GM19240 (cell line): ENCODE measurements around the gene PLCB1.

ENCODE experiments used
- DNase-seq: peaks from one replicate; pipeline ENCODE4 v3.0.0; 2011; ENCODE audit warnings: low spot score; ENCODE audit not compliant: insufficient read length

PLCB1 gene

GRCh38 chr20:8756410-8756809 is 624.3 kb downstream of the PLCB1 start:
- no peak for DNase-seq

- DNase-seq: no peak
Measured at GRCh38 chr20:8757146-8757545, 625.1 kb downstream of the PLCB1 start.

GRCh38 chr20:8764344-8764962 is 632.4 kb downstream of the PLCB1 start:
- DNase-seq: no peak

- no peak for DNase-seq
Measured at GRCh38 chr20:8766868-8767390, 634.9 kb downstream of the PLCB1 start.

- DNase-seq: no peak
Measured at GRCh38 chr20:8774412-8774811, 642.3 kb downstream of the PLCB1 start.

GRCh38 chr20:8777911-8778310 is 645.8 kb downstream of the PLCB1 start:
- no peak for DNase-seq

- DNase-seq: no peak
Measured at GRCh38 chr20:8778387-8778786, 646.3 kb downstream of the PLCB1 start.

GRCh38 chr20:8780915-8781314 is 648.8 kb downstream of the PLCB1 start:
- DNase-seq: no peak

GRCh38 chr20:8782804-8783203 is 650.7 kb downstream of the PLCB1 start:
- no peak for DNase-seq

- DNase-seq: no peak
Measured at GRCh38 chr20:8783734-8784133, 651.7 kb downstream of the PLCB1 start.

- DNase-seq: no peak
Measured at GRCh38 chr20:8786383-8786782, 654.3 kb downstream of the PLCB1 start.

GRCh38 chr20:8787090-8787489 is 655.0 kb downstream of the PLCB1 start:
- DNase-seq: no peak

- DNase-seq: no peak
Measured at GRCh38 chr20:8788275-8788674, 656.2 kb downstream of the PLCB1 start.

- no peak for DNase-seq
Measured at GRCh38 chr20:8788831-8789230, 656.8 kb downstream of the PLCB1 start.

GRCh38 chr20:8790442-8791074 is 658.5 kb downstream of the PLCB1 start:
- DNase-seq: no peak

- DNase-seq: no peak
Measured at GRCh38 chr20:8795404-8795803, 663.3 kb downstream of the PLCB1 start.

GRCh38 chr20:8796088-8796660 is 664.1 kb downstream of the PLCB1 start:
- DNase-seq: no peak

- no peak for DNase-seq
Measured at GRCh38 chr20:8798505-8798904, 666.4 kb downstream of the PLCB1 start.

- no peak for DNase-seq
Measured at GRCh38 chr20:8800089-8800488, 668.0 kb downstream of the PLCB1 start.

- DNase-seq: no peak
Measured at GRCh38 chr20:8801686-8802085, 669.6 kb downstream of the PLCB1 start.

GRCh38 chr20:8803065-8803464 is 671.0 kb downstream of the PLCB1 start:
- no peak for DNase-seq

GRCh38 chr20:8803941-8804340 is 671.9 kb downstream of the PLCB1 start:
- DNase-seq: no peak
